ENCODE results near the gene CENPB.

CENPB gene

GRCh38 chr20:3786126-3786484 is 435 bp downstream of the CENPB start:
- no peak for FAIRE-seq

GRCh38 chr20:3785240-3786125 is 1.1 kb downstream of the CENPB start:
- FAIRE-seq, result no peak

- FAIRE-seq, result no peak
Observed at GRCh38 chr20:3784863-3785239, 1.7 kb downstream of the CENPB start.

GRCh38 chr20:3784216-3784853 is 2.2 kb downstream of the CENPB start:
- no peak for FAIRE-seq

GRCh38 chr20:3783511-3784195 is 2.9 kb downstream of the CENPB start:
- FAIRE-seq, result no peak

- no peak for FAIRE-seq
Observed at GRCh38 chr20:3783068-3783489, 3.5 kb downstream of the CENPB start.

GRCh38 chr20:3782597-3782996 is 3.9 kb downstream of the CENPB start:
- no peak for FAIRE-seq

- FAIRE-seq, result peak; percentile 98
Observed at GRCh38 chr20:3781153-3781910, 5.2 kb downstream of the CENPB start, which contains the start of gene SPEF1. SPEF1 (minus strand) TSS chr20:3781448; CDS start chr20:3781287, 161 bp downstream.

GRCh38 chr20:3778976-3779375 is 7.6 kb downstream of the CENPB start:
- FAIRE-seq, result no peak

- FAIRE-seq, result no peak
Observed at GRCh38 chr20:3777716-3778629, 8.6 kb downstream of the CENPB start.

- no peak for FAIRE-seq
Observed at GRCh38 chr20:3777381-3777715, 9.2 kb downstream of the CENPB start.

GRCh38 chr20:3775457-3776108 is 11.0 kb downstream of the CENPB start:
- FAIRE-seq, result no peak

GRCh38 chr20:3771552-3772058 is 14.9 kb downstream of the CENPB start:
- FAIRE-seq, result no peak

GRCh38 chr20:3768342-3769130 is 18.0 kb downstream of the CENPB start:
- no peak for FAIRE-seq

GRCh38 chr20:3767427-3768341 is 18.9 kb downstream of the CENPB start, which contains the start of gene ADISSP:
ADISSP (minus strand) TSS chr20:3767753; CDS start chr20:3760100, 7,653 bp downstream.
- FAIRE-seq, result peak; percentile 97

GRCh38 chr20:3767110-3767426 is 19.5 kb downstream of the CENPB start:
- FAIRE-seq, result no peak

GRCh38 chr20:3766422-3767109 is 20.0 kb downstream of the CENPB start:
- no peak for FAIRE-seq

GRCh38 chr20:3765171-3765882 is 21.2 kb downstream of the CENPB start:
- no peak for FAIRE-seq

All from A204.1 (cell line).